ENCODE data around the gene FAM50A.
"Not testable (repeated sequence)": the region's sequence is repeated elsewhere in the genome, so short reads cannot be mapped to it uniquely, and the experiment has no call there.

FAM50A gene

DNA sequence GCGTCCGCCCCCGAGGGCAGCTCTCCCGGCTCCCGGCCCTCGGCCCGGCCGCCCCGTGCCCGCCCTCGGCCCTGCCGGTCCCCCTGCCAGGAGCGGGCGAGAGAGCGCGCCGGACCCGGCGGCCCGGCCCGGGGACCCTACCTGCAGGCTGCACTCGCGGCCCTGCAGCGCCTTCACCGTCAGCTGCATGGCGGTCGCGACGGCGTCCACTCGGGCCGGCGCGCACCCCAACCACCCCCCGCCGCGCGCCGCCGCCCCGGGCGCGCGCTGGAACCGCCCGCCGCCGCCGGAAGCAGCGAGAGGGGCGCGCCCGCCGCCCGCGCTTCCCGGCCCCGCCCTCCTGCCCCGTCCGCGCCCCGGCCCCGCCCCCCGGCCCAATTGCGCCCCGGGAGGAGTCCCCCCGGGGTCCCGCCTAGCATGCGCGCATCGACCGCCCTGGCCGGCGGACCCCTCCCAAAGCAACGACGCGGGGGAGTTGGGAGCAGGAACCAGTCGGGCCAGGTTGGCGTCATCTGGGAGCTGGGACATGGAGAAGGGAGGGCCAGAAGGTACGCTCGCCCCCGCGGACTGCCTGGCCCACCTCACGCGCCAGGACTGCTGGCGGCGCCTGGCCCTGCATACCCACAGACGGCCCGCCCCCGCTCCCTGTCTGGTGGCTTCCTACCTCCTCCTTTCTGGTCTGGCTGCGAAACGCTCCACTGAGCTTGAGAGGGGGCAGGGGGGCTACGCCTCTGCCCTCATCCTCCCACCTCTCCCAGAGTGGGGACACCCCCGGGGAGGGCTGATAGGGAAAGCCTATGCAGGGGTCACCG is 42.7 kb downstream of the FAM50A start, which contains the start of gene UBL4A:
UBL4A (minus strand) TSS at position 220 of the 812 bp plus-strand sequence; CDS start at position 189, 31 bp downstream.
- DNase-seq, result no peak

DNA sequence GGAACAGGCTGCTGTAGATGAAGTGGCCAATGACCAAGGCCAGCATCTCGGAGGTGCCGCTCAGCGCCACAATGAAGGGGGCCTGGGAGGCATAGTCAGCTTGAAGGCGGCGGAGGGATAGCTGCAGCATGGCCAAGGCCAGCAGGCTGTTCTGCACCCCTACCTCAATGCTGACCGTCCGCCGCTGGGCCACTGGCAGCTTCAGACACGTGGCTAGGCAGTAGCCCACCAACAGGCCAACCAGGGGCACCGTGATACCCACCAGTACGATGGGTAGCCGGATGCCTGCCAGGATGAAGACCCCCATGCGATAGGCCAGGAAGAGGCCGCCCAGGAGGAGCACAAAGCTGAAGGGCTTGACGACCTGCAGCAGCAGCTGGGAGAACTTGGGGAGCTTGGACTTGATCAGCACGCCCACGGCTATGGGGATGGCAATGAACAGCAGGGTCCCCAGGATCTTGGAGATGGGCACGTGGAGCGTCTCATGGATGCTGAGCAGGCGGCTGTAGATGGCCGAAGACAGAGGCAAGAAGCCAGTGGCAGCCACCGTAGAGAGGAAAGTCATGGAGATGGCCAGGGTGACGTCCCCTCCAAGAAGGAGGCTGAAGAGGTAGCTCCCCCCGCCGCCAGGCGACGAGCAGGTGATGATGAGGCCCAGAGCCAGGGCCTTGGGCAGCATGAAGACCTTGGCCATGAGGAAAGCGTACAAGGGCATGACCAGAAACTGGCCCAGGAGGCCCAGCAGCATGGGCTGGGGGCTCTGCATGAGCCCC is 43.8 kb downstream of the FAM50A start:
- DNase-seq, result no peak

DNA sequence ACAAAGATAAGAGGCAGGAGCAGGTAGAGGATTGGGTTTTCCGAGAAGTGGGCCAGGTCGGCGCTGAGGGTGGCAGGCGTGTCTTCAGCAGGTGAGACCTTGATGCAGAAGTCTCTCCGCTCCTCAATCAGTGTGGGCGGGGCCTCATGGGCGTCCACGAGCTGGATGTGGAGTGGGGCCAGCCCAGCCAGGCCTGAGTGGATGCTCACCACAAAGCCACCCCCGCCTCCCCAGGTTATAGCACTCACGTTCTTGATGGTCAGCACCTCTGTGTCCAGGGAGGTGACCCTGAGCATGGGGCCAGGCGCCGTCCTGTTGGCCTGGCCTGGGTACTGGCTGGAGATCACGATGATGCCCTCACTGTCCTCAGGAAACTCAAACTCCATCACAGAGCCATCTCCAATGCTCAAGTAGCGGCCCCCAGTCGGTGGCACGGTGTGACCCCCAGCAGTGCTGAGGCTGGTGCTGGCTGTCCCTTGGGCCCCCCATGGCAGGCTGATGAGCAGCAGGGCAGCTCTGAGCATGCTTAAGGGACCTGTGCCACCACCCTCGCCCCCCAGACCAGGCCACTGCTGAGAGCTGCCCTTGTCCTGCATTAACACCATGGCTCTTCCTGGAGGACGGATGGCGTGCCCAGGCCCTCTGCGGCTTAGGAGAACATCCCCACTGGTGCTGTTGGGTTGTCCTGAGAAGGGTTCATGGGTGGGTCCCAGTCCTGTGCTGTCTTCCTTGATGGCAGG is 44.6 kb downstream of the FAM50A start:
- DNase-seq, result no peak

- DNase-seq, result no peak
Observed at GRCh38 chrX:154489182-154489581, 45.2 kb downstream of the FAM50A start.

DNA sequence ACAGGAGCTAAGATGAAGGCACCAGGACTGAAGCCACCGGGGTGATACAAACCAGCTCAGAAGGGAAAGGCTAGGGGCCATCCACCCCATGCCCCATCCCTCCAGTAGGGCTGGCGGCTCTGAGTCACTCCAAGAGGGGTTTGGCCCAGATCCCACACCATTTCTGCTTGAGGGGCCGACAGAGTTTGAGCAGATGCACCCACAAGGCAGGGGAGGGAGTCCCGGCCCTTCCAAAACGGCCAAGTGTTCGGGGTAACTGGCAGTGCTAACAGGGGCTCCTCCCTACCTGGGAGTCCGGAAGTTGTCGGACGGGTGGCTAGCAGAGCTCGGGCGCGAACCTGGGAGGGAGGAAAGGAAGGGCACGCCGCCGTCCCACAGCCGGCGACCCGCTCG is 46.1 kb downstream of the FAM50A start:
- DNase-seq, result no peak

GRCh38 chrX:154490414-154491083 is 46.6 kb downstream of the FAM50A start, which contains the start of gene SLC10A3:
Gene SLC10A3 (minus strand): TSS chrX:154490629. CDS start chrX:154488940, 1,689 bp downstream.
- DNase-seq, result peak; percentile 68

DNA sequence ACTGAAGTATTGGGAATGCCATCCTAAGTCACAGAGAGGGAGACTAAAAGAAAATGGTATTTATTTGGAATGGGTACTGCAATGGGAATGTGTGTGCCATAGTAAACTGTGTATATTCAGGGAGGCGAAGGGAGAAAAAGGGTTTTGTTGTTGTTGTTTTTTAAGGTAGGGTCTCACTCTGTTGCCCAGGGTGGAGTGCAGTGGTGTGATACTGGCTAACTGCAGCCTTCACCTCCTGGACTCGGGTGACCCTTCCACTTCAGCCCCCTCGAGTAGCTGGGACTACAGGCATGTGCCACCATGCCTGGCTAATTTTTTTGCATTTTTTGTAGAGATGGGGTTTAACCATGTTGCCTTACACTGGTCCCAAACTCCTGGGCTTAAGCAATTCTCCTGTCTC is 50.8 kb downstream of the FAM50A start:
- no peak for DNase-seq

DNA sequence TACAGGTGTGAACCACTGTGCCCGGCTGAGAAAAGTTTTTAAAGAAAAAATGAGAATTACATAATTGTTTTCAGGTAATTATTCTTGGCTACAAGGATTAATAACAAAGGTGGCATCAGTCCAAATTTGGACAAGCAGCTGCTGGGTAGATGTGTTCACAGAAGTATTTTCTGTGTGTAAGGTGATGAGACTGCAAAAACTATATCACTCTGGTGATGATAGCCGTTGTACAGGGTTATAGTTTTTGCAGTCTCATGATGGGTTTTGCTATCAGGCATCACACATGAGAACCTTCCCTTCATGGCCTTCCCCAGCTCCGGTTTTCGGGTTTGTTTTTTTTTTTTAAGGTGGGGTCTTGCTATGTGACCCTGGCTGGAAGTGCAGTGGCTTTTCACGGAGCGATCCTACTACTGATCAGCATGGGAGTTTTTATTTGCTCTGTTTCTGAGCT is 51.6 kb downstream of the FAM50A start:
- no peak for DNase-seq

GRCh38 chrX:154496591-154497137 is 52.7 kb downstream of the FAM50A start:
- DNase-seq, result not testable (repeated sequence)
